Pancreas (tissue), 10 donors: Measurements from ENCODE around the gene LMX1A. TPM values are rescaled to one million over a fixed set of nuclear protein-coding genes. Genes with fewer than 3 reads are reported as not detected.

ENCODE experiments used
- ATAC-seq, 4 donors: fragments of 200-7000 bp; cut with Tn5 transposase; one replicate each; pipeline versions ENCODE4 v1.8.0 to v1.9.1; 2020; ENCODE audit warnings: mild to moderate bottlenecking in 4 of 4, moderate library complexity in 4 of 4
- DNase-seq, 6 donors: peaks; one replicate each; pipeline ENCODE4 v3.0.0-alpha.2; 2020
- FAIRE-seq: peaks from 2 replicates; lab custom pipeline; 2012; peaks lifted over from hg19 to GRCh38; lab: Jason Lieb, UNC
- H3K27ac ChIP-seq, 4 donors: fragments of 200-600 bp; sonication (generic); 1 replicate in 3 of 4; 2 replicates in 1 of 4; pipeline versions ENCODE4 v1.5.0 to v1.8.0; 2020
- H3K27me3 ChIP-seq, 4 donors: fragments of 200-600 bp; one replicate each; pipeline ENCODE4 v1.8.0; 2021
- H3K36me3 ChIP-seq, 3 donors: fragments of 200-600 bp; sonication (generic) in 1 of 3; one replicate each; pipeline versions ENCODE4 v1.5.0 to v1.8.0; 2020 to 2021
- H3K4me1 ChIP-seq, 3 donors: fragments of 200-600 bp; one replicate each; pipeline ENCODE4 v1.8.0; 2021
- H3K4me3 ChIP-seq, 4 donors: fragments of 200-600 bp; sonication (generic) in 2 of 4; one replicate each; pipeline versions ENCODE4 v1.5.0 to v1.8.0; 2020 to 2021
- H3K9me3 ChIP-seq, 4 donors: fragments of 200-600 bp; one replicate each; pipeline ENCODE4 v1.8.0; 2021
- CTCF ChIP-seq, 4 donors: fragments of 200-600 bp; sonication (generic) in 3 of 4; IDR thresholded peaks; one replicate each; pipeline versions ENCODE4 v1.5.0 to v1.8.0; 2021; ENCODE audit warnings: antibody characterized with exemption in 4 of 4
- WGBS, 2 donors: extraction: QIAGEN DNeasy Blood & Tissue Kit; methylation state at CpG; one replicate each; pipeline ENCODE4 v1.1.7; 2013; 5-methylcytosine and 5-hydroxymethylcytosine counted together
- intact Hi-C, 3 donors: fragments of 100-400 bp; cut with DNase I; formaldehyde crosslinking; loops; one replicate each; pipeline versions ENCODE4 v1.11.1 to v1.14.2; 2022
- polyA plus RNA-seq, 2 donors: library from polyadenylated mRNA; stranded (reverse); fragments of 200-250 nt; gene quantifications; one replicate each; pipeline ENCODE4 v1.2.3, GENCODE V29; 2013
- total RNA-seq, 6 donors: library from RNA; stranded (reverse); fragmentation: NEBNext Ultra II Directional in 4 of 6; extraction: Animal tissue kit (Norgen Biotek cat#: 25700) in 4 of 6; gene quantifications; one replicate each; pipeline versions ENCODE4 v1.2.1 to v1.2.4, GENCODE V29; 2021 to 2023
- donor health status: healthy with polysubstance abuse.
- donor health status: DM: no; HTN: no; CAD: no; lungs with moderate emphysema.
- donor health status: DM: no; HTN: no; CAD: no.
- donor health status: control.
- donor health status: control.
- donor health status: Bipolar disorder and iron deficiency.
- donor health status: DM: yes; HTN: yes; CAD: no.
- donor health status: DM: no; HTN: no; CAD: no.
- donor health status: DM: no; HTN: no; CAD: no.
- donor health status: DM: yes; HTN: yes; CAD: no.

LMX1A gene
- total and polyA plus RNA-seq, 8 donors: 0.11 TPM; not detected in 7

DNA sequence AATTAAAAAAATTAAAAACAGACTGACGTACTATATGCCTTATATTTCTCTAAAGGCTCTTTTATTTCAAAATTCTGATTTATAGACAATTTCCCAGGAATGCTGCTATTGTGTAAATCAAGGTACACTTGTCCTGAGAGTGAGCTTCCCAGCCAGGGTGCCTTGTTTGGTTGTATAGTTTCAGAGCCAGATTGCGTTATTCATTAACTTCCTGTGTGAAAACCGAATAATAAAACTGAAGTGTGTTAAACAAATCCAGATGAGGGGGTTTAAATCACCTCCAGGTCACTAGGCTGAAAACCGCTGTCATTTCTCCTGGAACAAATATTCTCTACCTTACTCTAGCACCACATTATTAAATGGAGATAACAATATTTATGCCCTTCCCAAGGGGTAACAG is 68.7 kb downstream of the LMX1A start:
- ATAC-seq (peak in 3 of 4 donors; percentile 26 to 40 (median 33)), FAIRE-seq (no peak), DNase-seq (no peak)
- 46 to 56% methylated on average over 4 of the region's 4 CpGs for WGBS, 2 donors
- no peaks in the 10 kb centered on the region for H3K27me3 ChIP-seq
- peak overlapping the region in 1 of 4 donors; percentile 15 for H3K27ac ChIP-seq
- no peaks in the 10 kb centered on the region for H3K36me3 ChIP-seq
- H3K9me3 ChIP-seq: no peaks in the 10 kb centered on the region
- intact Hi-C loops: no loop called here
- no peaks in the 10 kb centered on the region for H3K4me1 ChIP-seq
- no peak overlapping the region for H3K4me3 ChIP-seq
- TF ChIP-seq CTCF (IDR thresholded peaks at IDR 0.05): no peak

GRCh38 chr1:165287329-165287728 is 69.2 kb downstream of the LMX1A start:
- no peak overlapping the region for H3K27ac ChIP-seq
- WGBS, 2 donors: 87 to 97% methylated on average over 3 of the region's 3 CpGs
- no peak overlapping the region for H3K4me3 ChIP-seq
- TF ChIP-seq CTCF (IDR thresholded peaks at IDR 0.05): no peak
- H3K9me3 ChIP-seq: no peaks in the 10 kb centered on the region
- no peak for ATAC-seq
- intact Hi-C loops: no loop called here
- no peaks in the 10 kb centered on the region for H3K27me3 ChIP-seq
- no peak for FAIRE-seq
- H3K36me3 ChIP-seq: no peaks in the 10 kb centered on the region
- H3K4me1 ChIP-seq: no peaks in the 10 kb centered on the region
- no peak for DNase-seq

GRCh38 chr1:165284454-165284853 is 72.1 kb downstream of the LMX1A start:
- peak in 2 of 6 donors; percentile 14 to 21 for DNase-seq
- H3K27me3 ChIP-seq: no peaks in the 10 kb centered on the region
- peak in 3 of 4 donors; percentile 43 to 75 (median 62) for ATAC-seq
- 26 to 34% methylated on average over 10 of the region's 10 CpGs for WGBS, 2 donors
- intact Hi-C loops: no loop called here
- H3K4me1 ChIP-seq: no peaks in the 10 kb centered on the region
- no peak overlapping the region for H3K27ac ChIP-seq
- no peaks in the 10 kb centered on the region for H3K9me3 ChIP-seq
- H3K36me3 ChIP-seq: no peaks in the 10 kb centered on the region
- H3K4me3 ChIP-seq: no peak overlapping the region
- FAIRE-seq: no peak
- TF ChIP-seq CTCF (IDR thresholded peaks at IDR 0.05): no peak

- intact Hi-C loops: no loop called here
- Histone ChIP-seq H3K36me3 (no peaks in the 10 kb centered on the region), H3K4me1 (no peaks in the 10 kb centered on the region), H3K27ac (no peak overlapping the region), H3K9me3 (no peaks in the 10 kb centered on the region), H3K27me3 (no peaks in the 10 kb centered on the region), H3K4me3 (no peak overlapping the region)
- DNase-seq (no peak), FAIRE-seq (no peak), ATAC-seq (no peak)
- 45 to 49% methylated on average over 3 of the region's 3 CpGs for WGBS, 2 donors
- no peak for TF ChIP-seq CTCF (IDR thresholded peaks at IDR 0.05)
These were observed 75.2 kb downstream of the LMX1A start for GRCh38 chr1:165281207-165281901.

- Histone ChIP-seq H3K9me3 (no peaks in the 10 kb centered on the region), H3K27me3 (no peaks in the 10 kb centered on the region), H3K36me3 (no peaks in the 10 kb centered on the region), H3K4me3 (no peak overlapping the region), H3K27ac (no peak overlapping the region), H3K4me1 (no peaks in the 10 kb centered on the region)
- 61 to 69% methylated on average over 9 of the region's 9 CpGs for WGBS, 2 donors
- intact Hi-C loops: no loop called here
- no peak for ATAC-seq
- FAIRE-seq: no peak
- DNase-seq: no peak
- no peak for TF ChIP-seq CTCF (IDR thresholded peaks at IDR 0.05)
These were observed 76.6 kb downstream of the LMX1A start for GRCh38 chr1:165279882-165280281.
